ENCODE measurements around the gene SLC16A11. TPM values are rescaled to one million over a fixed set of nuclear protein-coding genes. Genes with fewer than 3 reads are reported as not detected.

SLC16A11 gene
- total RNA-seq, 3 donors from 2014 or later, result 1.5 to 3.6 TPM; not detected in 1

- H3K27ac ChIP-seq, result peak overlapping the region; percentile 91 to 97
- TF ChIP-seq, protein P1, sequence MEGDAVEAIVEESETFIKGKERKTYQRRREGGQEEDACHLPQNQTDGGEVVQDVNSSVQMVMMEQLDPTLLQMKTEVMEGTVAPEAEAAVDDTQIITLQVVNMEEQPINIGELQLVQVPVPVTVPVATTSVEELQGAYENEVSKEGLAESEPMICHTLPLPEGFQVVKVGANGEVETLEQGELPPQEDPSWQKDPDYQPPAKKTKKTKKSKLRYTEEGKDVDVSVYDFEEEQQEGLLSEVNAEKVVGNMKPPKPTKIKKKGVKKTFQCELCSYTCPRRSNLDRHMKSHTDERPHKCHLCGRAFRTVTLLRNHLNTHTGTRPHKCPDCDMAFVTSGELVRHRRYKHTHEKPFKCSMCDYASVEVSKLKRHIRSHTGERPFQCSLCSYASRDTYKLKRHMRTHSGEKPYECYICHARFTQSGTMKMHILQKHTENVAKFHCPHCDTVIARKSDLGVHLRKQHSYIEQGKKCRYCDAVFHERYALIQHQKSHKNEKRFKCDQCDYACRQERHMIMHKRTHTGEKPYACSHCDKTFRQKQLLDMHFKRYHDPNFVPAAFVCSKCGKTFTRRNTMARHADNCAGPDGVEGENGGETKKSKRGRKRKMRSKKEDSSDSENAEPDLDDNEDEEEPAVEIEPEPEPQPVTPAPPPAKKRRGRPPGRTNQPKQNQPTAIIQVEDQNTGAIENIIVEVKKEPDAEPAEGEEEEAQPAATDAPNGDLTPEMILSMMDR (IDR thresholded peaks at IDR 0.05), result no peak
- TF ChIP-seq POLR2A (IDR thresholded peaks at IDR 0.05) (no peak), POLR2AphosphoS5 (IDR thresholded peaks at IDR 0.05) (no peak)
- H3K4me1 ChIP-seq, result peaks cover 10 to 11% of the 10 kb centered on the region in 2 donors
- intact Hi-C loops (cut with DNase I; ENCODE audit: low total_unique reads), result no loop called here
- H3K9me3 ChIP-seq, result no peaks in the 10 kb centered on the region
- H3K4me3 ChIP-seq, result peak overlapping the region in 1 of 3 donors; percentile 63
- no peak for DNase-seq (ENCODE audit: low spot score in 2 of 2)
- no peaks in the 10 kb centered on the region for H3K27me3 ChIP-seq
- H3K36me3 ChIP-seq, result no peaks in the 10 kb centered on the region
Observed at GRCh38 chr17:7020894-7021664, 22.8 kb downstream of the SLC16A11 start.

GRCh38 chr17:7019839-7020519 lies 23.9 kb downstream of the SLC16A11 start:
- peak in 1 of 2 donors; percentile 65 for DNase-seq (ENCODE audit: low spot score in 2 of 2)
- H3K27me3 ChIP-seq, result no peaks in the 10 kb centered on the region
- H3K36me3 ChIP-seq, result no peaks in the 10 kb centered on the region
- peak; percentile 26 to 57 (median 32) for TF ChIP-seq POLR2AphosphoS5 (IDR thresholded peaks at IDR 0.05)
- TF ChIP-seq, protein P1 (IDR thresholded peaks at IDR 0.05), result no peak
- peak overlapping the region; percentile 97 to 100 for H3K27ac ChIP-seq
- peaks cover 11 to 15% of the 10 kb centered on the region in 2 donors for H3K4me1 ChIP-seq
- no peaks in the 10 kb centered on the region for H3K9me3 ChIP-seq
- intact Hi-C loops (cut with DNase I; ENCODE audit: low total_unique reads), result no loop called here
- peak overlapping the region; percentile 67 to 84 (median 70) for H3K4me3 ChIP-seq

- intact Hi-C loops (cut with DNase I; ENCODE audit: low total_unique reads), result no loop called here
- peak overlapping the region; percentile 97 to 100 for H3K27ac ChIP-seq
- DNase-seq (ENCODE audit: low spot score in 2 of 2), result no peak
Observed at GRCh38 chr17:7019367-7019766, 24.5 kb downstream of the SLC16A11 start.

DNA sequence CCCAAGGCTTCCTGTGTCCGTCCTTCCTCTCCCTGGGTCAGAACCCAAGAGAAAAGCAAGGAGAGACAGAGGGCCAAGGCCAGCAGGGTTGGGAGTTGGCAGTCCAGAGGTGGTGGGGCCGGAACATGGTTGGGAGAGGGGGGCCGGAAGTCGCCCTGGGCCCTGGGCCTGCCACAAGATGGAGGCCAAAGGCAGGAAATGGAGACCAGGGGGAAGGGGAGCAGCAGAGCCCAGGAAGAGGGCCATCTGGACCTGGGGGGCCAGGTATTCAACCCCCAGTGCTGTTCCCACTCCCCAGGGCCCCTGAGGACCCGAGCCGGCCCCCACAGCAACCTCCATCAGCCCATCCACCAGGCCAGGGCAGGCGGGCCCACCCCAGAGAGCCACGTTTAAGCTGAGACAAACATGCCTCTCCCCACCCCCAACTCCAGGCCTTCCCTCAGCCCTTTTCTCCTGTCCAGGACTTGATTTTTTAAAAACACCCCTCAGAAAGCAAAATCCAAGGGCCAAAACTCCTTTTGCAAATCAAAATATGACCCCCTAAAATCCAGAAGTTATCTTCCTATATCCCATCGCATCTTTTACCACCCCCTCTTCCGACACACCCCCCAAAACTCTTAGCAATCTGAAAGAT lies 25.4 kb downstream of the SLC16A11 start:
- Histone ChIP-seq H3K4me1 (peaks cover 15 to 21% of the 10 kb centered on the region in 2 donors), H3K27me3 (no peaks in the 10 kb centered on the region), H3K9me3 (no peaks in the 10 kb centered on the region), H3K27ac (peak overlapping the region; percentile 97 to 100), H3K4me3 (peak overlapping the region; percentile 67 to 84 (median 70)), H3K36me3 (no peaks in the 10 kb centered on the region)
- TF ChIP-seq POLR2A (IDR thresholded peaks at IDR 0.05) (peak; percentile 82), POLR2AphosphoS5 (IDR thresholded peaks at IDR 0.05) (peak; percentile 52 to 83 (median 67))
- TF ChIP-seq, protein P1 (IDR thresholded peaks at IDR 0.05), result no peak
- intact Hi-C loops (cut with DNase I; ENCODE audit: low total_unique reads), result no loop called here
- peak in 1 of 2 donors; percentile 69 for DNase-seq (ENCODE audit: low spot score in 2 of 2)

More at GRCh38 chr17:7019367-7019766, 24.5 kb downstream of the SLC16A11 start:
- H3K36me3 ChIP-seq, result no peaks in the 10 kb centered on the region
- peaks cover 11 to 15% of the 10 kb centered on the region in 2 donors for H3K4me1 ChIP-seq
- H3K9me3 ChIP-seq, result no peaks in the 10 kb centered on the region
- peak overlapping the region; percentile 67 to 84 (median 70) for H3K4me3 ChIP-seq
- TF ChIP-seq POLR2AphosphoS5 (IDR thresholded peaks at IDR 0.05) (no peak), POLR2A (IDR thresholded peaks at IDR 0.05) (no peak)
- TF ChIP-seq, protein P1 (IDR thresholded peaks at IDR 0.05), result no peak
- H3K27me3 ChIP-seq, result no peaks in the 10 kb centered on the region
